IPS-15b (cell line): ENCODE data around the gene ATL3.
"Not testable (repeated sequence)": the region's sequence is repeated elsewhere in the genome, so short reads cannot be mapped to it uniquely, and the experiment has no call there.

ENCODE experiments used
- H3K27me3 ChIP-seq: one replicate; pipeline ENCODE4 v1.6.1; 2013; ENCODE audit warnings: low read length; ENCODE audit not compliant: control insufficient read depth, insufficient read depth
- H3K36me3 ChIP-seq: one replicate; pipeline ENCODE4 v1.6.1; 2013; ENCODE audit warnings: low read length; ENCODE audit not compliant: control insufficient read depth, insufficient read depth
- H3K4me1 ChIP-seq: one replicate; pipeline ENCODE4 v1.6.1; 2013; ENCODE audit warnings: mild to moderate bottlenecking, low read length; ENCODE audit not compliant: control insufficient read depth, insufficient read depth
- H3K4me3 ChIP-seq: one replicate; pipeline ENCODE4 v1.5.1; 2013; ENCODE audit warnings: low read depth, low read length
- H3K9ac ChIP-seq: one replicate; pipeline ENCODE4 v1.6.1; 2013; ENCODE audit warnings: low read depth, mild to moderate bottlenecking, low read length
- H3K9me3 ChIP-seq: one replicate; pipeline ENCODE4 v1.6.1; 2013; ENCODE audit warnings: mild to moderate bottlenecking, low read length; ENCODE audit not compliant: control insufficient read depth, insufficient read depth

Gene ATL3

GRCh38 chr11:63639199-63639832, 31.9 kb downstream of the ATL3 start:
- Histone ChIP-seq H3K27me3 (no peaks in the 10 kb centered on the region), H3K36me3 (peaks cover 3% of the 10 kb centered on the region), H3K9me3 (no peaks in the 10 kb centered on the region)

DNA sequence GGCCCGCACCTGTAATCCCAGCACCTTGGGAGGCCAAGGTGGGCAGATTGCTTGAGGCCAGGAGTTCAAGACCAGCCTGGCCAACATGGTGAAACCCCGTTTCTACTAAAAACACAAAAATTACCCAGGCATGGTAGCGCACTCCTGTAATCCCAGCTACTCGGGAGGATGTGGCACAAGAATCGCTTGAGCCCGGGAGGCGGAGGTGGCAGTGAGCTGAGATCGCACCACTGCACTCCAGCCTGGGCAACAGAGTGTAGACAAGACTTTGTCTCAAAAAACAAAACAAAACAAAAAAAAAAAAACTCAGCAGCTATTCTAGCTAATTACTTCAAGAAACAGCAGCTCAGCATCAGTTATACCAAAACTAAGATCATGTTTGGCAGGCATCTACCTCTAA, 32.7 kb downstream of the ATL3 start:
- not testable (repeated sequence) for H3K36me3 ChIP-seq, H3K9ac ChIP-seq, H3K4me1 ChIP-seq, H3K4me3 ChIP-seq, H3K27me3 ChIP-seq, H3K9me3 ChIP-seq

More at GRCh38 chr11:63639199-63639832, 31.9 kb downstream of the ATL3 start:
- H3K4me3 ChIP-seq = no peak overlapping the region
- H3K4me1 ChIP-seq = peaks cover 3% of the 10 kb centered on the region
- H3K9ac ChIP-seq = no peak overlapping the region

DNA sequence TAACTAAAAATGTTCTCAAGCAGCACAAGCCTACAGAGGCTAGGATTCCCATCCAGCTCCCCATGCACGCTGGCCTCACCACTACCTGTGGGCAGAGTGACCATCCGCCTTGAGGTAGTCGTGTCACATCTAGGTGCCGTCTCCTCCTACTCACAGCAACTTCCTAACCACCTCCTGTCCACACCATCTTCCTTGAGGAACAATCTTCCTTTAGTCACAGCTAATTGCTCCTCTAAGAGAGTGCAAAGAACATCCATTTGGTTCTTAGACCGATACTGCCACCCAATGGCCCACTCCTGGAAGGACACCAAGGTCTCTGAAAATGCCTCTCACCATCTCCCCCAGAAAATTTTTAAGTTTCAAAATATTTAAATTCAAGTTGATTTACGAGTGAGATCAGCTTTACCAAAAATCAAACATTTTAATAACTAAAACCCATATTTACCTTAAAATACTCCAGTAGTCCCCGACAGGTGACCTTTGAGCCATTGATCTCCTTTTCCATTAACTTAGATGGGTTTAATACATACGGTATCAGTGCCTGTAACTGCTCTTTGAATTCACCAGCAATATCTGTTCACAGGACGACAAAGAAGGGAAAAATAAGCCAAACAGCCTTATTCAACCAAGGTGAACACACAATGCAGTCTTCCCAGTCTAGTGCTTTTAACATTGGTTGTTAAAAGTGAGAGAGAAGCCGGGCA, 35.3 kb downstream of the ATL3 start:
- Histone ChIP-seq H3K4me3 (no peak overlapping the region), H3K36me3 (peaks cover 8% of the 10 kb centered on the region)

DNA sequence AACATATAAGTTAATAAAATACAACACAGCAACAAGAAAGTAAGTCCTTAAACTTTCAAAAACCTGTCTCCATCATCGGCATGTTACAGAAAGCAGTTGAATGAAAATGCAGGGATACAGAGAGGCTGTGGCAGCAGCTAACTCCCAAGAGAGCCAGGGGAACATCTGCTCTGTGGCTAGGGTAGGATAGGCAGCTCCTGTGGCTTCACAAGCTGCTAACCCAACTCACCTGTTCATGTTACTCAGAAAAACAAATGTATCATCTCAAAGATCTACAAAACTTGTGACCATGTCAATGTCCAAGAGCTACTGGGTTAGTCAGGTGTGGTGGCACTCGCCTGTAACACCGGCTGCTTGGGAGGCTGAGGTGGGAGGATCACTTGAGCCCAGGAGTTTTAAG, 41.8 kb downstream of the ATL3 start:
- Histone ChIP-seq H3K4me3 (no peak overlapping the region), H3K4me1 (no peaks in the 10 kb centered on the region), H3K9ac (no peak overlapping the region), H3K36me3 (peaks cover 6% of the 10 kb centered on the region), H3K27me3 (no peaks in the 10 kb centered on the region), H3K9me3 (no peaks in the 10 kb centered on the region)

More for the DNA sequence above, 35.3 kb downstream of the ATL3 start:
- Histone ChIP-seq H3K4me1 (peaks cover 3% of the 10 kb centered on the region), H3K27me3 (no peaks in the 10 kb centered on the region), H3K9me3 (no peaks in the 10 kb centered on the region), H3K9ac (no peak overlapping the region)

DNA sequence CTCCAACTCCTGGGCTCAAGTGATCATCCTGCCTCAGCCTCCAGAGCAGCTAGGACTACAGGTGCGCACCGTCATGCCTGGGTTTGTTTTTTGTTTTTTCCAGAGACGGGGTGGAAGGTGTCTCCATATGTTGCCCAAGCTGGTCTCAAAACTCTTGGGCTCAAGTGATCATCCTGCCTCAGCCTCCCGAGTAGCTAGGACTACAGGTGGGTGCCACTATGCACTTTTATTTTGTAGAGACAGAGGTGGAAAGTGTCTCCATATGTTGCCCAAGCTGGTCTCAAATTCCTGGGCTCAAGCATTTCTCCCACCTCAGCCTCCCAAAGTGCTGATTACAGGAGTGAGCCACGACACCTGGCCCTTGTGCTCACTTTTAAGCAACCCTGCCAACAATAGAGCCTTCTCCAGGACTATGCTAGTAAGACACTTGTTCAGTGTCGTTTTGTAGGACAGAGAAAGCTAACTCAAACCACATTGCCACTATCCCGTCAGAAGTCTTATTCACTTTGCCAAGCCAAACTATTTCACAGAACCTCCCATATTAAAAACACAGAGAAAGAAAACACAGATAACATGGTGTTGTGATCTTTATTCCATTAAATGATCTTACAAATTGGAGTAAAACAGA, 47.5 kb downstream of the ATL3 start:
- Histone ChIP-seq H3K4me3 (no peak overlapping the region), H3K27me3 (no peaks in the 10 kb centered on the region), H3K9ac (no peak overlapping the region), H3K36me3 (no peaks in the 10 kb centered on the region), H3K9me3 (no peaks in the 10 kb centered on the region), H3K4me1 (peaks cover 4% of the 10 kb centered on the region)

DNA sequence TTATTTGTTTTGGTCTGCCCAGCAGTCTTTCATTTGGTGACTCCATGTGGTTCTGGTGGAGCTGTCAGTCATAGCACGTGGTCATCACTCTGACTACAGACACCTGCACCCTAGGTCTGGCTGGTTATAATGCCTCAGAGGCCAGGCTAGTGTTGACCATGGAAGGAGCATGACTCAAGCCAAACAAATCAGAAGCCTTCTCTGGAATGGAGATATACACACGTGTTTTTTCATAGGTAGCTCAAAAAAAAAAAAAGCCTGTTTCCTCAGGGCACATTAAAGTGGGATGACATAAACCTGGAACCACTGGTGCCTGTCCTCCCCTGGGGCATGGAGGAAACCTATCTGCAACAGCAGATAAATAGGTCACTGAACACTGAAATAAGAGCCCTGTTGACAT, 48.9 kb downstream of the ATL3 start:
- no peak overlapping the region for H3K4me3 ChIP-seq
- H3K27me3 ChIP-seq = no peaks in the 10 kb centered on the region
- no peak overlapping the region for H3K9ac ChIP-seq
- no peaks in the 10 kb centered on the region for H3K9me3 ChIP-seq
- peaks cover 6% of the 10 kb centered on the region for H3K4me1 ChIP-seq
- no peaks in the 10 kb centered on the region for H3K36me3 ChIP-seq

GRCh38 chr11:63621071-63621470, 50.1 kb downstream of the ATL3 start:
- Histone ChIP-seq H3K36me3 (no peaks in the 10 kb centered on the region), H3K9me3 (no peaks in the 10 kb centered on the region), H3K9ac (no peak overlapping the region), H3K4me1 (peaks cover 6% of the 10 kb centered on the region), H3K4me3 (no peak overlapping the region), H3K27me3 (no peaks in the 10 kb centered on the region)

DNA sequence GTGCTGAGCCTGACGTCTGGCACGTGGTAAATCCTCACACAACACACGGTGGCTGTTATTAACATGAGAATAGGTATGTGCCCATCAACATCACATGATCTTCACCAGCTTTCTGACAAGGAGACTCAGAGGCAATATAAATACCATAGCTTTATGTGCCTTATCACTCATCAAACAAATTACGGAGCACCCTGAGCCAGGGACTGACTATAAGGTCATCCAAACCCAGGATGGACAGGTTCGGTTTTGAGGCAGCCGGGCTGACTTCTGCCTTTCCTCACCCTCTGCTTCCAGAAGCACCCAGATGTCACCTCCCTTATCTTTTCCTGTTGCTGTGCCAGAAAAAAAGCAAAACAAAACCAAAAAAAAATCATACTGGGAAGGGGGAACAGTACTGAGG, 51.2 kb downstream of the ATL3 start:
- no peaks in the 10 kb centered on the region for H3K9me3 ChIP-seq
- no peaks in the 10 kb centered on the region for H3K36me3 ChIP-seq
- no peaks in the 10 kb centered on the region for H3K27me3 ChIP-seq
- H3K4me3 ChIP-seq = no peak overlapping the region
- no peak overlapping the region for H3K9ac ChIP-seq
- peaks cover 6% of the 10 kb centered on the region for H3K4me1 ChIP-seq

DNA sequence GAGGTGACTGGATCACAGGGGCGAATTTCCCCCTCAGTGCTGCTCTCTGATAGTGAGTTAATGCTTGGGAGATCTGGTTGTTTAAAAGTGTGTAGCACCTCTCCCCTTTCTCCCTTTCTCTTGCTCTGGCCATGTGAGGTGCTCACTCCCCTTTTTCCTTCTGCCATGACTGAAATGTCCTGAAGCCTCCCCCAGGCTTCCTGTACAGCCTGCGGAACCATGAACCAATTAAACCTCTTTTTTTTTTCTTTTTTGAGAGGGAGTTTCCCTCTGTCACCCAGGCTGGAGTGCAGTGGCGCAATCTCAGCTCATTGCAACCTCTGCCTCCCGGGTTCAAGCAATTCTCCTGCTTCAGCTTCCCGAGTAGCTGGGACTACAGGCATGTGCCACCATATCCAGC, 53.5 kb downstream of the ATL3 start:
- not testable (repeated sequence) for H3K9me3 ChIP-seq, H3K4me3 ChIP-seq, H3K36me3 ChIP-seq, H3K27me3 ChIP-seq, H3K9ac ChIP-seq, H3K4me1 ChIP-seq

GRCh38 chr11:63616953-63617352, 54.2 kb downstream of the ATL3 start:
- Histone ChIP-seq H3K4me3 (no peak overlapping the region), H3K27me3 (no peaks in the 10 kb centered on the region), H3K36me3 (no peaks in the 10 kb centered on the region), H3K4me1 (peaks cover 2% of the 10 kb centered on the region), H3K9ac (no peak overlapping the region), H3K9me3 (no peaks in the 10 kb centered on the region)

- Histone ChIP-seq H3K9me3 (no peaks in the 10 kb centered on the region), H3K36me3 (no peaks in the 10 kb centered on the region), H3K4me1 (peaks cover 23% of the 10 kb centered on the region), H3K4me3 (peak within 1 kb of the TSS; percentile 78), H3K27me3 (no peaks in the 10 kb centered on the region), H3K9ac (peak within 1 kb of the TSS; percentile 65)
Observed at GRCh38 chr11:63614136-63614671, 57.0 kb downstream of the ATL3 start, which contains the start of gene PLAAT3. Gene PLAAT3, minus strand, starts transcription at chr11:63614433. Its CDS starts 419 bp downstream, at chr11:63614014.
